ENCODE results near the gene EFCAB9.

GRCh38 chr5:172170251-172170701, 23.7 kb upstream of the EFCAB9 start:
- TF ChIP-seq CTCF (IDR thresholded peaks at IDR 0.05) (no peak), POLR2A (IDR thresholded peaks at IDR 0.05) (no peak), EP300 (IDR thresholded peaks at IDR 0.05) (no peak), POLR2AphosphoS5 (IDR thresholded peaks at IDR 0.05) (no peak)

Measured in suprapubic skin (tissue), 4 donors.